HG02938 (cell line): Measurements from ENCODE around the gene TXNRD3.
"Not testable (repeated sequence)": the region's sequence is repeated elsewhere in the genome, so short reads cannot be mapped to it uniquely, and the experiment has no call there.

Experiments
- ATAC-seq: cut with Tn5 transposase; IDR thresholded peaks from one replicate; pipeline ENCODE4 v1.9.1; 2021; ENCODE audit warnings: mild to moderate bottlenecking, moderate library complexity; ENCODE audit not compliant: unreplicated experiment

TXNRD3 gene

GRCh38 chr3:126604691-126605090 lies 50.2 kb downstream of the TXNRD3 start:
- no peak for ATAC-seq

DNA sequence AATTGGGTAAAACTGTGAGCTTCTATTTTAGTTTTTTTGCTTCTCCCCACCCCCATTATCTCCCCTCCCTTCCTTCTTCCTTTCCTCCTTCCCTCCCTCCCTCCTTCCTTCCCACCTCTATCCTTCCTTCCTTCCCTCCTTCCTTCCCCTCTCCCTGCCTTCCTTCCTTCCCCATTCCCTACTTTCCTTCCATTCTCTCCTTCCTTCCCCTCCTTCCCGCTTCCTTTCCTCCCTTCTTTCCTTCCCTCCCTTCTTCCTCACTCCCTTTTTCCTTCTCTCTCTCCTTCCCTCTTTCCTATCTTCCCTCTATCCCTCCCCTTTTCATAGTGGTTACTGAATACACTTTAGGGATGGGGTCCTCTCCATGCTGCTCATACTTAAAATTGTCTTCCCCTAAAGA lies 55.8 kb downstream of the TXNRD3 start:
- no peak for ATAC-seq

GRCh38 chr3:126595479-126595878 lies 59.4 kb downstream of the TXNRD3 start:
- ATAC-seq = not testable (repeated sequence)

- not testable (repeated sequence) for ATAC-seq
These were observed 63.4 kb downstream of the TXNRD3 start for GRCh38 chr3:126591515-126591914.

DNA sequence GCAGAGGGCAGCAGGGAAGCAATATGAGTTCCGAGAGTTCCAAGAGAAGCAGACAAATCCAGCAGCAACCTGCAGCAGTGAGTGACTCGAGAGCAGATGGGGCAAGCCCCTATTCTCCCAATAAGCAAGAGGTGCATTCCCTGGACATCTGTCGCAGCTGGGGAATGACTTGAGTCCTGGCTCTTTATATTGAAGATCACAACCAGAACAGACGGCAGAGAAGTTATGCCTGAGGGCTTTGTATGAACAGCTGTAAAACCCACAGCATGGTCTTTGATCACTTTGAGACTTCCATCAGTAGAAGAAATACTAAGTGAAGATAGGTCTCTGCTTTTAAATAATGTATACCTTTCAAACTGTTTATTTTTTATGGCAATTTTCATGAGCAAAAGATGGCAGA lies 72.6 kb downstream of the TXNRD3 start:
- no peak for ATAC-seq

- no peak for ATAC-seq
These were observed 73.4 kb downstream of the TXNRD3 start for GRCh38 chr3:126581569-126581968.

DNA sequence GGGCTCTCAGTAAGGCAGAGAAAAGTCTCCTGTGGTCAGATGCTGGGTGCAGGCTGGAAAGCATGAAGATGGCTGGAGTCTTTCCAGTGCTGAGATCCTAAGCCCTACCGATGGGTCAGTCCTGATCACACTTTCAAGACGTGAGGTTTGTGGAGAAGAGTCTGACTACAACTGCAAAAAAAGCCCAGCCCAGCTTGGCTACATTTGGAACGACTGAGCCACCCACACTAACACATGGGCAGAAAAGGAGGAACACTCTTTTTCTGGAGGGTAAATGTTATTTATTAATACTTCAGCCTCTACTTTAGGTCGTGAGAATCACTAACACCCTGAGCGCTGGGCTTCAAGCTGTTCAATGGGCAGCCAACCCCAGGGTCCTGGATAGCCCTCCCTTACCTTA lies 74.2 kb downstream of the TXNRD3 start:
- ATAC-seq = no peak

DNA sequence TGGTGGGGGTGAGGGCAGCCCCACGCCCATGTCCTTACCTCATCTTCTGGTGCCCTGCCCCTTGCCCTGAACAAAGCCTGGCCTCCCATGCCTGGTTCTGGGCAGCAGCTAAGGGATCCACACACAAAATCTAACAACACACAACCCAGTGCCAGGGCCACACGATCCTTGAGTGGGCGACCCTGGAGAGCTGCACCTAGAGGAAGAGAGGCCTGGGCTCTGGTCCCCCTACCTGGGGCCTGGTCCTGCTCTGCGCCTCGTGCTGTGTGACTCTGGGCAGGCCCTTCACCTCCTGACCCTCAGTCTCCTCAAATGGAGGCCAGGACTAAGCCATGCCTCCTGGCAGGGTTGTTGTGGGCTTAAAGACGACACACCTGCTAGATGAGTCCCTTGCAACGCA lies 76.2 kb downstream of the TXNRD3 start:
- no peak for ATAC-seq

- no peak for ATAC-seq
These were observed 77.7 kb downstream of the TXNRD3 start for GRCh38 chr3:126577261-126577660.

DNA sequence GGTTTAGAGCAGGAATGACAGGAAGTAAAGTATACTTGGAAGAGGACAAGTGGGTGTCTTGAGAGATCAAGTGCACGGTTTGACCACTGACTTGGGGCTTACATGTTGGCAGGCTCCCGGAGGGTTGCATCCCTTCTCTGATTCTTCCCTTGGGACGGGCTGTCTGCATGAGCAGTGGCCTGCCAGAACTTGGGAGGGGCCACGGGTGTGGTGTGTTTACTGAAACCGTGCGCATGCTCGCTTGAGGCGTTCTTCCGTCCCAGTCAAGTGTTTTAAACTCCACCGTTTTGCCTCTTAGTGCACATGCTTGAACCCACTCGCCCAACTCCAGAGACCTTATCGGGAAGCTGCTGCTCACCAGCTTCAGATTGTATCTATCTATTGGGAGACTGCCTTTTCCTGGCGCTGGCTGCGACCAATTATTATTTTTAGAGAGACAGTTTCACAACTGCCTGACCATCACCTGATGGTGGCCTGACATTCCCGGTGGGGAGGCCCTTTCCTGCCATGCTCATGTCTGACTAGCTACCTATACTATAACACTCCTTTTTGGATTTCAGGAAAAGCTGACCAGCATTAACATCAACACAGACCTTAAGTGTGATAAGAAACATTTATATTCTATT lies 81.3 kb downstream of the TXNRD3 start:
- ATAC-seq = no peak

GRCh38 chr3:126571078-126571477 lies 83.8 kb downstream of the TXNRD3 start:
- ATAC-seq = no peak

- ATAC-seq = no peak
These were observed 84.8 kb downstream of the TXNRD3 start for GRCh38 chr3:126570103-126570541.

GRCh38 chr3:126569390-126569975 lies 85.4 kb downstream of the TXNRD3 start:
- no peak for ATAC-seq

DNA sequence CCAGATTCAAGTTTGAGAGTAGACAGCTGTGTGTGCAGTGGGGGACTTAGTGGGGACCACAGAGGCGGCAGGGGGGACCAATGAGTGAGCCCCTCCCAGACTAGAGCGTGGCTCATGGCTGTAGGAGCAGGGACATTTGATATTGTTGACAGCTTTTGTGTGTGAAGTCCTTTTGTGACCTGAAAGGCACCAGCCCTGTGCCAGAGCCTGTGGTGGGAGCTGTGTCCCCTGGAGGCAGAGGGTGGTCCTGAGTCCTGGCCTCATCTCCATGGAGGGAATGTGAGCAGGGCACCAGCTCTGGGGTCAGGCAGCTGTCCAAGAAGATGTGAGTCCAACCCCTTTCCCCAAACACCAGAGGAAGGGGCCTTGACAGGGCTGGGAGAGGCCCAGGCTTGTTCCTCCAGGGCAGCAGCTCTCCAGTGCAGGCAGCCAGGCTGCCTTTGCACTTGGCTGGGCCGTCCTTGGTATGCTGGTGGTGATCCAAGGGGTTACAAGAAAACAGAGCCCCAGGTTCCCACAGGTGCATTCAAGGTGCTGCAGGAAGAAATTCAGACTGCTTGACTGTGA lies 86.1 kb downstream of the TXNRD3 start:
- no peak for ATAC-seq

DNA sequence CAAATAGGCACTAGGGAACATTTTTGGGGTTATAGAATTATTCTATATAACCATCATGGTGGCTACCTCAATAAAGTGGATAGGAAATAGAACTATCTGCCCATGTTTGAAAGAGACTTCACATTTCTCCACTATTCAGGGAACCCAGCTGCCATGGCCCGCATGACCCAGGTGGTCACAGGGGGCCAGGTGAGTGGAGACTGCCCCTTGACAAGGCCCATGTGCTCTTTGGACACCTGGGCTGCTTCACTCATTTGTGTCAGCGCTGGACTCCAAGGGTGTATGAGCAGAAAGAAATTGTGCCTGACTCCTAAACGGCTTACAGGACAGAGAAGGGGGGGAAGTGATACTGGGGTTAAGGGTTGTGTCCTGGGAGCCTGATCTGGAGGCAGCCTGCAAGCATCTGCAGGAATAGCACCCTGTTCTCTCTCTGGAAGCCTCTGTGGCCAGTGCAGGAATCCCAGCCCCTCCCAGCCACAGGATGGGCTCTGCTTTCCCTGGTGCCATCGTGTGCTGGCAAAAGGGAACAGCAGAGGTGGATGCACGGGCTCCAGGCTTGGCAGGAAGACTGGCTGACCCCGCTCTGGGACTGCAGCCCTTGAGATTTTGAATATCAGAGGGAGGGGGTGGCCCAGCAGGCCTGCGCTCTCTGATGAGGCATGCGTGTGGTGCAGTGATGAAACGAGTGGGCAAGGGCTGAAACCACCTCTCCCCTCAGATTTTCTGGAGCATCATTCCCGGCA lies 87.1 kb downstream of the TXNRD3 start:
- ATAC-seq = no peak

- no peak for ATAC-seq
These were observed 92.1 kb downstream of the TXNRD3 start for GRCh38 chr3:126562737-126563276.

- no peak for ATAC-seq
These were observed 96.4 kb downstream of the TXNRD3 start, which contains the start of gene C3orf22 for GRCh38 chr3:126558336-126559071. TSS of gene C3orf22 (minus strand) at chr3:126558932. CDS start at chr3:126553390, 5,542 bp downstream.

DNA sequence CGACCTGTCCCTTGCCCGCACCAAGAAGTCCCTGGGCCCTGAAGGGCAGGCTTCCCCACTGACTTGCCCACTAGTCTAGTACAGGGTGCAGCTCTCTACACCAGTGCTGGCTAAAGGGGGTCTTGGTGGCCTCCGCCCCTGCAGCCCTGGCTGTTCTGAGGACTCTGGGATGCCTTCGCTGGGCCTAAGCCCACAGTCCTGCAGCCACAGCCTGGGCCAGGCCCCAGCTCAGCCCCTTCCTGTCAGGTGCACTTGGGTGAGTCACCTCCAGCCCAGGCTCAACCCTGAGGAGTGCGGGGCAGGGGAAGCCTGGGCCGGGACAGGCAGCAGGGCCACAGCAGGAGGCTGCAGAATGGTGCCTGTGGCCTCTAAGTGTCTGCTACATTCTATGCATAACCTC lies 97.2 kb downstream of the TXNRD3 start:
- no peak for ATAC-seq

- no peak for ATAC-seq
These were observed 97.5 kb downstream of the TXNRD3 start for GRCh38 chr3:126557415-126557745.
